Activated CD8-positive, alpha-beta memory T cell treated with anti-CD3 and anti-CD28 coated beads, Interleukin-2, amount 50 U/mL, for 1 hour (primary cell): Measurements from ENCODE around the gene ADCY5.
"Not testable (repeated sequence)": the region's sequence is repeated elsewhere in the genome, so short reads cannot be mapped to it uniquely, and the experiment has no call there.

ENCODE experiments used
- DNase-seq: peaks from one replicate; pipeline ENCODE4 v3.0.0-alpha.2; 2020; ENCODE audit errors: extremely low read depth

Gene ADCY5

DNA sequence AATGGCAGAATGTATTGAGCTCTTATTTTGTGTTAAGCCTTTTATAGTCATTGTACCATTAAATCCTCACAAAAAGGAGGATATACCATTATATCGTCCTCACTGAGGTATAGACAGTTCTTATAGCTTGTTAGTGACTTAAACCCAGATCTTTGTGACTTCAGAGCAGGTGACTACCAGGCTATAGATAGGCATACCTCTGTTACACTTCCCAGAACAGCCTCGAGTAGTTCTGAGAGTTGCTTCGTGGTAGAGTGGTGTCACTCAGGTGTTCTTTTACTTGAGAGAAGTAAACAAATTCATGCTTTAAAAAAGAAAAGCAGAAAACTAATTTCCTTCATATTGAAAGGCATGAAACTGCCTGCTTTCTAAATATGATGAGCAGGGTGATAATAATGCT, 187.2 kb downstream of the ADCY5 start:
- DNase-seq = no peak

DNA sequence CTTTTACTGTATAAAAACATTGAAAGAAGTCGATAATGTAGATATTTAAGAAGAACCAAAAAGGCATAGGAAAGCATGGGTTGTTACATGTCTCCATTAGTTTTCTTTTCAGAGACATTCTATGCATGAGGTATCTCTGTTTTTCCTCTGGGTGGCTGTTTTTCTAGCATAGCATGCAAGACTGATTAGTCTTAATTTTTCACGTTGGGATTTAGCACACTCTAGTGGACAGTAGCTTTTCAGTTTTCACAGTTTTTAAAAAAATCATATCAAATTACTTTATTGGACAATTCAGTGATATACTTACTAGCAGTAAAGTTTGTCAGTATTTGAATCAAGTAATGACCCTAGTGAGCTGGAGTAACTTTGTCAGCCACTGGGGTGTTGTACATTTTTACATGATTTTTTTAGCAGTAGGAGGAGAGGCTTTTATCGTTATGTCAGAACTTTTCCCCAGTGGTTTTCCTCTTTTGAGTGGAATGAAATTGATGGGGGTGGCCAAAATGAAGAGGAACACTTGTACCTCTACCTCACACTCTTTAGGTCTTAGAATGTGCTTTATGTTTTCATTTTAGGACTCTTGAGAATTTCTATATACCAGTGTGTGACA, 190.0 kb downstream of the ADCY5 start:
- no peak for DNase-seq

DNA sequence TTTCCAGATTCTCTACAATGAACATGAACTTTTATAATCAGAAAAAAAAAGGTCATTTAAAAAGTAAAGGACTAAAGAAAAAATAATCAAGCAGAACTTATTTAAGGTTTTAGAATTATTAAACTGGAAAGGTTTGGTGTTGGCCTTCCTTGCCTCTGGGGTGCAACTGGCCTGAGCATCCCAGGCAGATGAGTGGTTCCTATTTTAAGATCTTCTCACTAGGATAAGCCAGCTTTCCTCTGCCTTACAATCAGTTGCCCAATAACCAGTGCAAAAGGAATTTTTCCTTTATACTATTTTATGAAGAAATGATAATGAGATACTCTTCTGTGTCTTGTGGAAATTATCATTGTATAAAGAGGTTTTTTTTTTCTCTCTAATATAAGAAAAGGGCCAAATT, 190.5 kb downstream of the ADCY5 start:
- DNase-seq = no peak

DNA sequence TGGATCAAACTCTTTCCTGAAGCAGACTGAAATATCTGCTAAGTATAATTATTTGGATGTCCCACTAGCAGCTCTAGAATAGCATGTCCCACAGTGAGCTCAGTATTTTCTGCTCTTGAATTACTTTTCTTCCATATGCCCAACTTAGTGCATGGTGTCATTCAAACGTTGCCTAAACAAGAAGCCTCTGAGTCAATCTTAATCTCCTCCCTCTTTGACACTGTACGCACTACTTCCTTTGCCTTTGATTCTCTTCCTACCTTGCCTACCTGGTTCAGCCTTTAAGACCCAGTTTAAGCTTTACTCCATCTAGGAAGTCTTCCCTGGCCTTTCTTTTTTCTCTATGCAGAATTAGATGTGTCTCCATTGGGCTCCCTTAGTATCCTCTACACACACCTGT, 192.6 kb downstream of the ADCY5 start:
- no peak for DNase-seq

- DNase-seq = no peak
Observed at GRCh38 chr3:123246866-123247265, 202.0 kb downstream of the ADCY5 start.

- no peak for DNase-seq
Observed at GRCh38 chr3:123244128-123244527, 204.8 kb downstream of the ADCY5 start.

- DNase-seq = no peak
Observed at GRCh38 chr3:123239756-123240155, 209.1 kb downstream of the ADCY5 start.

- not testable (repeated sequence) for DNase-seq
Observed at GRCh38 chr3:123239186-123239585, 209.7 kb downstream of the ADCY5 start.

- no peak for DNase-seq
Observed at GRCh38 chr3:123236902-123237301, 212.0 kb downstream of the ADCY5 start.
